ACC112 (cell line): ENCODE measurements around the gene EDDM3A.
"Not testable (repeated sequence)": the region's sequence is repeated elsewhere in the genome, so short reads cannot be mapped to it uniquely, and the experiment has no call there.

ENCODE experiments used
- H2AFZ ChIP-seq: fragments of 200-600 bp; sonication (generic); one replicate; pipeline ENCODE4 v1.6.0; 2017; ENCODE audit warnings: antibody characterized with exemption, low read length; ENCODE audit not compliant: unreplicated experiment
- H3K27ac ChIP-seq: fragments of 200-600 bp; sonication (generic); 2 replicates; pipeline ENCODE4 v1.5.1; 2014; ENCODE audit warnings: low read depth, mild to moderate bottlenecking, antibody characterized with exemption, low read length, moderate library complexity
- H3K27me3 ChIP-seq: fragments of 200-600 bp; sonication (generic); 2 replicates; pipeline ENCODE4 v1.6.1; 2014; ENCODE audit warnings: mild to moderate bottlenecking, antibody characterized with exemption, low read length, moderate library complexity, mixed read lengths; ENCODE audit not compliant: insufficient read depth
- H3K36me3 ChIP-seq: fragments of 200-600 bp; sonication (generic); 2 replicates; pipeline ENCODE4 v1.6.1; 2016; ENCODE audit warnings: mild to moderate bottlenecking, antibody characterized with exemption, low read length, moderate library complexity, mixed read lengths; ENCODE audit not compliant: insufficient read depth
- H3K4me1 ChIP-seq: fragments of 200-600 bp; sonication (generic); one replicate; pipeline ENCODE4 v1.6.1; 2016; ENCODE audit warnings: low read length, mixed read lengths; ENCODE audit not compliant: insufficient read depth, unreplicated experiment, control insufficient read depth
- H3K4me3 ChIP-seq: fragments of 200-600 bp; sonication (generic); 2 replicates; pipeline ENCODE4 v1.5.1; 2014; ENCODE audit warnings: mild to moderate bottlenecking, low read depth, low read length
- H3K79me2 ChIP-seq: fragments of 200-600 bp; sonication (generic); one replicate; pipeline ENCODE4 v1.6.0; 2016; ENCODE audit warnings: low read length; ENCODE audit not compliant: control insufficient read depth, unreplicated experiment, insufficient read depth

Gene EDDM3A

GRCh38 chr14:20745571-20746358 lies at the start of gene EDDM3A:
Gene EDDM3A (plus strand): TSS chr14:20745887. CDS start chr14:20747581, 1,694 bp downstream.
- H3K4me3 ChIP-seq: no peak within 1 kb of the TSS
- H3K79me2 ChIP-seq: no peaks in the 10 kb centered on the region
- peaks cover 39% of the 10 kb centered on the region for H3K27me3 ChIP-seq
- no peaks in the 10 kb centered on the region for H3K36me3 ChIP-seq
- no peaks in the 10 kb centered on the region for H3K4me1 ChIP-seq
- H2AFZ ChIP-seq: no peak within 1 kb of the TSS
- H3K27ac ChIP-seq: no peak within 1 kb of the TSS

GRCh38 chr14:20696764-20697163 lies 48.9 kb upstream of the EDDM3A start:
- Histone ChIP-seq H3K4me1 (peaks cover 6% of the 10 kb centered on the region), H2AFZ (no peak overlapping the region), H3K27me3 (no peaks in the 10 kb centered on the region), H3K27ac (no peak overlapping the region), H3K4me3 (no peak overlapping the region), H3K36me3 (no peaks in the 10 kb centered on the region), H3K79me2 (no peaks in the 10 kb centered on the region)

GRCh38 chr14:20697273-20698017 lies 48.2 kb upstream of the EDDM3A start:
- H3K36me3 ChIP-seq: no peaks in the 10 kb centered on the region

GRCh38 chr14:20698018-20698329 lies 47.7 kb upstream of the EDDM3A start:
- Histone ChIP-seq H3K4me1 (peaks cover 6% of the 10 kb centered on the region), H3K27ac (no peak overlapping the region), H3K36me3 (no peaks in the 10 kb centered on the region), H3K79me2 (no peaks in the 10 kb centered on the region), H3K27me3 (no peaks in the 10 kb centered on the region), H3K4me3 (no peak overlapping the region), H2AFZ (no peak overlapping the region)

More at GRCh38 chr14:20697273-20698017, 48.2 kb upstream of the EDDM3A start:
- peaks cover 6% of the 10 kb centered on the region for H3K4me1 ChIP-seq
- peak overlapping the region; percentile 18 for H2AFZ ChIP-seq
- no peak overlapping the region for H3K4me3 ChIP-seq
- no peaks in the 10 kb centered on the region for H3K79me2 ChIP-seq
- H3K27ac ChIP-seq: no peak overlapping the region
- no peaks in the 10 kb centered on the region for H3K27me3 ChIP-seq

- H3K4me1 ChIP-seq: peaks cover 6% of the 10 kb centered on the region
- H3K27me3 ChIP-seq: no peaks in the 10 kb centered on the region
- H2AFZ ChIP-seq: no peak overlapping the region
- no peaks in the 10 kb centered on the region for H3K36me3 ChIP-seq
- H3K79me2 ChIP-seq: no peaks in the 10 kb centered on the region
- no peak overlapping the region for H3K4me3 ChIP-seq
- no peak overlapping the region for H3K27ac ChIP-seq
Observed at GRCh38 chr14:20698934-20699333, 46.8 kb upstream of the EDDM3A start.

GRCh38 chr14:20699931-20700330 lies 45.8 kb upstream of the EDDM3A start:
- Histone ChIP-seq H3K27me3 (0 out of 2 replicates have a peak, but pooled peaks cover 3% of the 10 kb centered on the region), H2AFZ (no peak overlapping the region), H3K4me3 (no peak overlapping the region), H3K79me2 (no peaks in the 10 kb centered on the region), H3K4me1 (peaks cover 6% of the 10 kb centered on the region), H3K36me3 (no peaks in the 10 kb centered on the region), H3K27ac (no peak overlapping the region)

- not testable (repeated sequence) for H3K4me3 ChIP-seq, H3K36me3 ChIP-seq, H2AFZ ChIP-seq, H3K27ac ChIP-seq, H3K4me1 ChIP-seq, H3K79me2 ChIP-seq, H3K27me3 ChIP-seq
Observed at GRCh38 chr14:20700965-20701364, 44.7 kb upstream of the EDDM3A start.

GRCh38 chr14:20706657-20707355 lies 38.9 kb upstream of the EDDM3A start:
- Histone ChIP-seq H2AFZ (no peak overlapping the region), H3K36me3 (no peaks in the 10 kb centered on the region), H3K4me3 (no peak overlapping the region), H3K27ac (no peak overlapping the region), H3K79me2 (no peaks in the 10 kb centered on the region), H3K4me1 (no peaks in the 10 kb centered on the region), H3K27me3 (peaks cover 46% of the 10 kb centered on the region)

- Histone ChIP-seq H3K27me3 (peaks cover 54% of the 10 kb centered on the region), H3K4me3 (no peak overlapping the region), H3K36me3 (no peaks in the 10 kb centered on the region), H3K4me1 (no peaks in the 10 kb centered on the region), H3K79me2 (no peaks in the 10 kb centered on the region), H3K27ac (no peak overlapping the region), H2AFZ (no peak overlapping the region)
Observed at GRCh38 chr14:20707622-20708021, 38.1 kb upstream of the EDDM3A start.

GRCh38 chr14:20711261-20711660 lies 34.4 kb upstream of the EDDM3A start:
- Histone ChIP-seq H3K27me3 (peaks cover 68% of the 10 kb centered on the region), H3K27ac (no peak overlapping the region), H3K36me3 (no peaks in the 10 kb centered on the region), H3K4me3 (no peak overlapping the region), H3K79me2 (no peaks in the 10 kb centered on the region), H2AFZ (no peak overlapping the region), H3K4me1 (no peaks in the 10 kb centered on the region)
